Activated B cell treated with CpG ODN at 0.5 μM for 24 hours (primary cell): Measurements from ENCODE around the gene LCA5L. TPM values are rescaled to one million over a fixed set of nuclear protein-coding genes. Genes with fewer than 3 reads are reported as not detected.

ENCODE experiments used
- ATAC-seq: fragments of 200-7000 bp; cut with Tn5 transposase; one replicate; pipeline ENCODE4 v1.10.0; 2021; ENCODE audit warnings: low read depth, mild to moderate bottlenecking, moderate library complexity
- CTCF ChIA-PET: fragments of 350-600 bp; sonication (Branson Sonifier 250); formaldehyde crosslinking; loops from one replicate; lab custom pipeline; 2021; ENCODE audit warnings: antibody characterized with exemption; lab: Charles Lee
- POLR2A ChIA-PET: fragments of 350-600 bp; sonication (Branson Sonifier 250); formaldehyde crosslinking; loops from one replicate; lab custom pipeline; 2021; ENCODE audit warnings: antibody characterized with exemption; lab: Charles Lee
- DNase-seq: peaks from one replicate; pipeline ENCODE4 v3.0.0; 2022
- H3K27ac Mint-ChIP-seq: one replicate; pipeline ENCODE4 v1.8.0; 2020; ENCODE audit warnings: mixed read lengths
- H3K27me3 Mint-ChIP-seq: one replicate; pipeline ENCODE4 v1.8.0; 2021; ENCODE audit warnings: mixed read lengths
- H3K36me3 Mint-ChIP-seq: one replicate; pipeline ENCODE4 v1.8.0; 2021; ENCODE audit warnings: low read depth, mixed read lengths
- H3K4me1 Mint-ChIP-seq: one replicate; pipeline ENCODE4 v1.8.0; 2021; ENCODE audit warnings: mixed read lengths
- H3K4me3 Mint-ChIP-seq: one replicate; pipeline ENCODE4 v1.8.0; 2020; ENCODE audit warnings: mild to moderate bottlenecking, mixed read lengths
- H3K9me3 Mint-ChIP-seq: one replicate; pipeline ENCODE4 v1.8.0; 2020; ENCODE audit warnings: mixed read lengths
- intact Hi-C: fragments of 100-400 bp; cut with micrococcal nuclease; formaldehyde crosslinking; loops from one replicate; pipeline ENCODE4 v1.15.1; 2024
- total RNA-seq: library from RNA; stranded (reverse); gene quantifications from 2 replicates; pipeline ENCODE4 v1.2.3, GENCODE V29; 2022
- TF ChIP-seq, protein P1 (sequence below): fragments of 200-600 bp; IDR thresholded peaks from one replicate; pipeline ENCODE4 v1.8.0; 2022; ENCODE audit warnings: antibody characterized with exemption, mild to moderate bottlenecking

LCA5L gene
- total RNA-seq, 1 donor from 2014 or later: 0.33 TPM

DNA sequence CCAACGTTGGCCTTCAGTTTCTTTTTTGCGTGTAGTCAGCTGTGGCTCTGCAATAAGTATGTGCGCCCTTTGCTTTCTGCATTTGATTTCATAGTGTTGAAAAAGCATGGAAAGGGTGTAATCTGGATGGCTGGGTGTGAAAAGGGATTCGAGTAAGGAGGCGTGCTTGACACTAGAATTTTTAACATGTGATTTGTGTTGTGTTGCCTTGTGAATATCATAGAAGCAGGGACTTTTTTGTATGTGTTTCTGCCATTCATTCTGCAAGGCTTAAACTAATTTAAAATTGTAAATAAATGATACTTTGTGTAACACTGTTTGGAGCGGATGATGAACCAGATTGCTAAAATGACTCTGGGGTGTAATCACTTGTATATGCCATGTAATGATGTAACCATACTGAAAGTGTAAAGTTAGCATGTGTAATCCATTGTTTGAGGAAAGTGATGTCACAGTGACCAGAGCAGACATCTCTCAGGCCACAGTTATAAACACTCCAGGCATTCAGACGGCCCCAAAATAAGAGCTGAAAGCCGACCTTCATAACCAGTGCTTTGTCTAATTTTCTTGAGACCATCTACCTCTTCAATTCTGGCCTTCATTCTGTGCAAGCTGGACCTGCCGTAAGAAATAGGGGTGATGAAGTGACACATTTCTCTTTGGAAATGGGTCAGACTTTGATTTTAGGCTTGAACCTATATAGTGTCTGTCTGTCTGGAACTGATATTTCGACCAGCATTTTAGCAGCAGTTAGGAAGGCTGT lies 6.8 kb upstream of the LCA5L start:
- Mint-ChIP-seq H3K4me1 (no peaks in the 10 kb centered on the region), H3K36me3 (no peaks in the 10 kb centered on the region), H3K27ac (no peak overlapping the region), H3K9me3 (no peaks in the 10 kb centered on the region), H3K4me3 (no peak overlapping the region), H3K27me3 (peaks cover 8% of the 10 kb centered on the region)
- ChIA-PET CTCF (no interaction called here), POLR2A (no interaction called here)
- intact Hi-C loops: no loop called here
- TF ChIP-seq, protein P1, sequence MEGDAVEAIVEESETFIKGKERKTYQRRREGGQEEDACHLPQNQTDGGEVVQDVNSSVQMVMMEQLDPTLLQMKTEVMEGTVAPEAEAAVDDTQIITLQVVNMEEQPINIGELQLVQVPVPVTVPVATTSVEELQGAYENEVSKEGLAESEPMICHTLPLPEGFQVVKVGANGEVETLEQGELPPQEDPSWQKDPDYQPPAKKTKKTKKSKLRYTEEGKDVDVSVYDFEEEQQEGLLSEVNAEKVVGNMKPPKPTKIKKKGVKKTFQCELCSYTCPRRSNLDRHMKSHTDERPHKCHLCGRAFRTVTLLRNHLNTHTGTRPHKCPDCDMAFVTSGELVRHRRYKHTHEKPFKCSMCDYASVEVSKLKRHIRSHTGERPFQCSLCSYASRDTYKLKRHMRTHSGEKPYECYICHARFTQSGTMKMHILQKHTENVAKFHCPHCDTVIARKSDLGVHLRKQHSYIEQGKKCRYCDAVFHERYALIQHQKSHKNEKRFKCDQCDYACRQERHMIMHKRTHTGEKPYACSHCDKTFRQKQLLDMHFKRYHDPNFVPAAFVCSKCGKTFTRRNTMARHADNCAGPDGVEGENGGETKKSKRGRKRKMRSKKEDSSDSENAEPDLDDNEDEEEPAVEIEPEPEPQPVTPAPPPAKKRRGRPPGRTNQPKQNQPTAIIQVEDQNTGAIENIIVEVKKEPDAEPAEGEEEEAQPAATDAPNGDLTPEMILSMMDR: no peak
- ATAC-seq: no peak
- DNase-seq: no peak

DNA sequence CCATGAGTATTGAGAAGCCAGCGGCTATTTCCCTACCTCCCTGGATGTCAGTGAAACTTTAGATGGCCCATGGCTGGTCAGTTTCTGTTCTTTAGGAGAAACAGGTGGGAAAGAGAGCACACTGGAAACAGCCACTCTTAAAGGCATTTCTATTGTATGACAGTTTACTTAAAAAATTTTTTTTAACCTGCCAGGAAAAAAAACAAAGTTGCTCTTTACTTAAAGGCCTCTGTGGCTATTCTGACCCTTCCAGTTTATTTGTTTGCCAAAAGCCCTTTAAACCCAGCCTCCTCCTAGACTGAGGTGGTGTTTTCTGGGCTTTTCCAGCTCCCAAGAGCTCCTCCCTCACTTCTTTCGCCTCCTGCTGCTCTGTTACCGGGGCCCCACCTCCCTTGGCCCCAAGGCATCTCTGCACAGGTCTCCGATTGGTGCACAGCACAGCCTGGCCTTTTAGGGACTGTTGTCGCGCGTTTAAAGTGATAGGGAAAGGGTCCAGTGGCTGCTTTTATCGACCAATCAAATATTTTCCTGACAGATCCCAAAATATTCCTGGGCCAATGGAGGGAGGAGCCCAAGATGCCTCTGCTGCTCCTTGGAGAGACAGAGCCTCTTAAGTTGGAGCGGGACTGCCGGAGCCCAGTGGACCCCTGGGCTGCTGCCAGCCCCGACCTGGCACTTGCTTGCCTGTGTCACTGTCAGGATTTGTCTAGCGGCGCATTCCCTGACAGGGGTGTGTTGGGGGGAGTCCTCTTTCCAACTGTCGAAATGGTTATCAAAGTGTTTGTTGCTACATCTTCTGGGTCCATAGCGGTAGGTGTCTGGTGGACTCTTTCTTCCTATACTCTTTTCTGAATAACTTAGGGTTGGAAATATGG lies 6.0 kb upstream of the LCA5L start, which contains the start of gene SH3BGR:
Gene SH3BGR, plus strand, starts transcription at position 639 of the 875 bp plus-strand sequence. Its CDS starts 127 bp downstream, at position 766.
- Mint-ChIP-seq H3K36me3 (no peaks in the 10 kb centered on the region), H3K4me1 (no peaks in the 10 kb centered on the region), H3K27me3 (peaks cover 8% of the 10 kb centered on the region), H3K9me3 (no peaks in the 10 kb centered on the region), H3K4me3 (no peak within 1 kb of the TSS), H3K27ac (no peak within 1 kb of the TSS)
- no peak for DNase-seq
- TF ChIP-seq, protein P1: no peak
- ChIA-PET CTCF (no interaction called here), POLR2A (no interaction called here)
- intact Hi-C loops: no loop called here
- no peak for ATAC-seq

DNA sequence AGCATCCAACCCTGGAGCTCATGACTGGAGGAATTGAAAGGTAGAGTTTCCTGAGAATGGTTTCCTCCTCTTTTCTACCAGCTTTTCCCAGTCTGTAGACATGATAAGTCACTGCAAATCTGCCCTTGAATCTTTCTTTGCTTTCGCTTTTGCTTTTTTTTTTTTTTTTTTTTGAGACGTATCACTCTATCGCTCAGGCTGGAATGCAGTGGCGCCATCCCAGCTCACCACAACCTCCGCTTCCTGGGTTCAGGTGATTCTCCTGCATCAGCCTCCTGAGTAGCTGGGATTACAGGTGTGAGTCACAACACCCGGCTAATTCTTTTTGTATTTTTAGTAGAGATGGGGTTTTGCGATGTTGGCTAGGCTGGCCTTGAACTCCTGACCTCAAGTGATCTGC lies 1.7 kb upstream of the LCA5L start:
- peaks cover 6% of the 10 kb centered on the region for H3K36me3 Mint-ChIP-seq
- H3K4me1 Mint-ChIP-seq: peaks cover 12% of the 10 kb centered on the region
- intact Hi-C loops: no loop called here
- H3K27ac Mint-ChIP-seq: no peak overlapping the region
- DNase-seq (no peak), ATAC-seq (no peak)
- POLR2A ChIA-PET: interaction anchor here (0.6 kb wide), 1 partner anchor 205 kb away, joined by 3 read pairs; no protein-coding TSS in a partner anchor
- H3K4me3 Mint-ChIP-seq: no peak overlapping the region
- CTCF ChIA-PET: no interaction called here
- TF ChIP-seq, protein P1: no peak
- H3K9me3 Mint-ChIP-seq: no peaks in the 10 kb centered on the region
- H3K27me3 Mint-ChIP-seq: peaks cover 12% of the 10 kb centered on the region

DNA sequence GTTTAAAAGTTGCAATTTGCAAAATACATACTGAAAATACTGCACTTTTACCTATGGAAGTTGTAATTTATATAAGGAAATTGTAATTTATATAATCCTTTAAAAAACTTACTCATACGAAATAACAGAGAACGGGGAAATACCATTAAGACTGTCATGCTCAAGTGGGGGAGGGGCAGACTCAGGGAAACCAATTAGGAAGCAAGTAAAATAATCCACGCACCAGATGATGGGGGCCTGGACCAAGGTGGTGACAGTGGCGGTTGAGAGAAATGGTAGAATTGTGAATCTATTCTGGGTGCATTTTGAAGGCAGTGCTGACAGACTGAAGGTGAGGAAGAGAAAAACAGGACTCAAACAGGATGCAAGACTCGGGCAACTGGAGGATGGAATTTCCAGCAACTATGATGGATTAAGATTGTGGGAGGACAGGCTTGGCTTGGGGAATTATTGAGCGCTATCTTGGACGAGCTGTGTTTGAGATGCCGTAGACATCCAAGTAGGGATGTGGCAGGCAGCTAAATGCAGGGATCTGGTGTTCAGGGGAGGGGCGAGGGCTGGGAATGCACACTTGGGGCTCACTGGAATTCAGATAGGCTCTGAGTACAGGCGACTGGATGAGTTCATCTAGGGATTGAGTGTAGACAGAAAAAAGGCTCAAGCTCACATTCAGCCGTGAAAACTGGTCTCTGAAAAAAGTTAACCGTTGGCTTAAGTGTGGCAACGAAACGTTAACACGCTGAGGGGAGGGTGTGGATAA lies 977 bp downstream of the LCA5L start:
- Mint-ChIP-seq H3K4me3 (peak overlapping the region; percentile 94), H3K27ac (peak overlapping the region; percentile 78), H3K36me3 (peaks cover 6% of the 10 kb centered on the region), H3K27me3 (peaks cover 11% of the 10 kb centered on the region), H3K4me1 (peaks cover 12% of the 10 kb centered on the region), H3K9me3 (no peaks in the 10 kb centered on the region)
- CTCF ChIA-PET: interaction anchor here (0.5 kb wide), 1 partner anchor 13 kb away, joined by 3 read pairs; no protein-coding TSS in a partner anchor
- POLR2A ChIA-PET: interaction anchor here (0.6 to 2.1 kb wide), 3 partner anchors 131 to 1999 kb away, joined by 3 to 7 read pairs (median 3); partner anchors contain the start of gene BRWD1
- DNase-seq (no peak), ATAC-seq (no peak)
- TF ChIP-seq, protein P1: no peak
- intact Hi-C loops: loop anchor here (1.0 to 2.0 kb wide), 5 partner anchors 57 to 1880 kb away; partner anchors contain the start of genes BRWD1, HMGN1 and PSMG1
